AG04449 (cell line): ENCODE measurements around the gene RNF207.

Source experiments
- CTCF ChIA-PET: fragments of 350-600 bp; formaldehyde crosslinking; extraction: SDS; loops from one replicate; lab custom pipeline; 2021; ENCODE audit warnings: antibody characterized with exemption; lab: Yijun Ruan, JAX
- POLR2A ChIA-PET: fragments of 400-600, 350-600 bp; formaldehyde crosslinking; extraction: SDS; loops from one replicate; lab custom pipeline; 2020; ENCODE audit warnings: antibody characterized with exemption, inconsistent platforms; lab: Yijun Ruan, JAX
- DNase-seq: peaks from one replicate; pipeline ENCODE4 v3.0.0-alpha.2; 2010; ENCODE audit warnings: low read depth, low spot score
- H3K4me3 ChIP-seq: 2 replicates; pipeline ENCODE4 v1.5.1; 2011; ENCODE audit warnings: low read depth, mild to moderate bottlenecking, control low read depth, low read length
- TF ChIP-seq, protein P1 (sequence below): IDR thresholded peaks from one replicate; pipeline ENCODE4 v1.5.1; 2011; ENCODE audit warnings: mild to moderate bottlenecking, moderate library complexity, low read length, control low read depth, inconsistent platforms; ENCODE audit not compliant: insufficient read depth; ENCODE audit errors: missing control alignments

RNF207 gene

DNA sequence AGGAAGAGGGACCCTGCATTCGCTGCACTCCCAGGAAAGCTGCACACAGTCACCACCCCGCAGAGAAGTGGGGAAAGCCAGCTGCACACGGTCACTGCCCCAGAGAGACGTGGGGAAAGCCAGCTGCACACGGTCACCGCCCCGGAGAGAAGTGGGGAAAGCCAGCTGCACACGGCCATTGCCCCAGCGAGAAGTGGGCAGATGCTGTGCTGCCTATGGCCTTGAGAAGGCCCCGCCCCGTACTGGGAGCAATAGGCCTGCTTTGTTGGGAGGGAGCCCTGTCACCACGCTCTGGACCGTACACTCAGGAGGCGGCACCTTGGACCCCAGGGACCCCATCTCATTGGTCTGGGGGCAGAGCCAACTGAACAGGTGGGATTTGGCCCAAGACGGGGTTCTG is 59.2 kb downstream of the RNF207 start:
- TF ChIP-seq, protein P1, sequence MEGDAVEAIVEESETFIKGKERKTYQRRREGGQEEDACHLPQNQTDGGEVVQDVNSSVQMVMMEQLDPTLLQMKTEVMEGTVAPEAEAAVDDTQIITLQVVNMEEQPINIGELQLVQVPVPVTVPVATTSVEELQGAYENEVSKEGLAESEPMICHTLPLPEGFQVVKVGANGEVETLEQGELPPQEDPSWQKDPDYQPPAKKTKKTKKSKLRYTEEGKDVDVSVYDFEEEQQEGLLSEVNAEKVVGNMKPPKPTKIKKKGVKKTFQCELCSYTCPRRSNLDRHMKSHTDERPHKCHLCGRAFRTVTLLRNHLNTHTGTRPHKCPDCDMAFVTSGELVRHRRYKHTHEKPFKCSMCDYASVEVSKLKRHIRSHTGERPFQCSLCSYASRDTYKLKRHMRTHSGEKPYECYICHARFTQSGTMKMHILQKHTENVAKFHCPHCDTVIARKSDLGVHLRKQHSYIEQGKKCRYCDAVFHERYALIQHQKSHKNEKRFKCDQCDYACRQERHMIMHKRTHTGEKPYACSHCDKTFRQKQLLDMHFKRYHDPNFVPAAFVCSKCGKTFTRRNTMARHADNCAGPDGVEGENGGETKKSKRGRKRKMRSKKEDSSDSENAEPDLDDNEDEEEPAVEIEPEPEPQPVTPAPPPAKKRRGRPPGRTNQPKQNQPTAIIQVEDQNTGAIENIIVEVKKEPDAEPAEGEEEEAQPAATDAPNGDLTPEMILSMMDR = no peak
- H3K4me3 ChIP-seq = no peak overlapping the region
- DNase-seq = no peak
- POLR2A ChIA-PET = no interaction called here
- CTCF ChIA-PET = interaction anchor here (1.4 to 4.1 kb wide), 3 partner anchors 12 to 80 kb away, joined by 3 to 31 read pairs (median 3); no protein-coding TSS in a partner anchor

DNA sequence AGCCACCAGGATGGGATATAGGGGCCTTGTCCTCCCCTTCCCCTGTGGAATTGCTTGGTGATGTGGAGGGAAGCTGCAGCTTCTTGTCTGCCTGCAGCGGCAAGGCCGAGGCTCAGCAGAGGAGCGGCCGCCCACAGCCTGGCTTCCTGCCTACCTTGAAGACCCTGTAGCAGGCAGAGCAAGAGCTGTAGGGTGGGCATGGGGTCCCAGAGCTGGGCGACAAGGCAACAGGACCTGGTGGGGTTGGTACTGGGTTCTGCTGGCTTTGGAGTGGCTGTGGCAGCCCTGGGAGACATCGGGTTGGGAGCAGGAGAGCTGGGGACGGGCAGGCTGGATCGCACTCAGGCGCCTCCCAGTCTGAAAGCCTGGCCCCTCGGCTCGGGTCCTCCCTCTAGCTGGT is 60.7 kb downstream of the RNF207 start:
- DNase-seq = no peak
- POLR2A ChIA-PET = no interaction called here
- TF ChIP-seq, protein P1 = no peak
- CTCF ChIA-PET = interaction anchor here (0.7 to 4.1 kb wide), 5 partner anchors 20 to 79 kb away, joined by 3 to 31 read pairs (median 3); partner anchors contain the start of gene RNF207
- H3K4me3 ChIP-seq = no peak overlapping the region

DNA sequence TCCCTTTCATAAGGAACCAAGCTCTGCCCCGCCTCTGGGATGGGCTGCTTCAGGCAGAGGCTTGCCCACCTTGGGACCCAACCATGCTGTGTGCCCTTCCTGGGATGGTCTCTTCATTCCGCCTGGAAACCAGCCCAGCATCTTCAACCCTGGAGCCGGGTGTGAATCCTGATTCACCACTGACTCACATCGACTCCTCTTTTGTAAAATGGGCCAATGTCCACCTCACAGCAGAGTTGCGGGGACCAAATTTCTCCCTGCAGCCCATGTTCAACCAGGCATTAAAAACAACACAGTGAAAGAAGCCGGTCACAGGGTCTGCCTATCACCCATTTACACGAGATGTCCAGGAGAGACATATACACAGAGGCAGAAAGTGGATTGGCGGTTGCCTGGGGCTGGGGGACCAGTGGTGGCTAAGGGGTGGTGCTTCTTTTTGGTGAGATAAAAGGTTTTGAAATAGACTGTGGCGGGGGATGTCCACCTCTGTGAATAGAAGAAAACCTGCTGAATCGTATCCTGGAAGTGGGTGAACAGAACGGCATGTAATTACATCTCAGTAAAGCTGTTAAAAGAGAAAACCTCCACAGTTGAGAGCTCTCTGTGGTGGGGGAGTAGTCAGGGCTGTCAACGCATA is 61.9 kb downstream of the RNF207 start:
- TF ChIP-seq, protein P1 = no peak
- H3K4me3 ChIP-seq = no peak overlapping the region
- POLR2A ChIA-PET = no interaction called here
- CTCF ChIA-PET = interaction anchor here (0.6 to 4.1 kb wide), 7 partner anchors 8 to 76 kb away, joined by 3 to 31 read pairs (median 4); no protein-coding TSS in a partner anchor
- DNase-seq = no peak

DNA sequence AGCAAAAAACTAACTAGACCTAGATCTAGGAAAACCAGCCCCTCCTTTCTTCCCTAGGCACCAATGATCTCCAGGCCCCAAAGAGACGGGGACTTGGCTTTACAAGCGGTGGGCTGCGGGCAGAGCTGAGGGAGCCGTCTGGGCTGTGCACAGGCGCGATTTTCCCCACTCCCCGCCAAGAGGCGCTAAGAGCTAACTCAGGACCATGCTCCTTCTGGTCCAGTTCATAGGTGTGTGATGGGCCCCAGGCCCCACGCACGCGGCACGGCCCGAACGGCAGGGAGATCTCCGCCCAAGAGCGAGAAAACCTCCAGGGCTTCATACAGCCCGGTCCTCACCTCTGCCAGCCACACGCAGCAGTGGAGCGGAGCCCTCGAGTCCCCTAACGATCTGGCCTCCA is 62.5 kb downstream of the RNF207 start:
- POLR2A ChIA-PET = no interaction called here
- DNase-seq = no peak
- no peak overlapping the region for H3K4me3 ChIP-seq
- CTCF ChIA-PET = interaction anchor here (0.5 to 4.1 kb wide), 8 partner anchors 8 to 75 kb away, joined by 3 to 31 read pairs (median 4); no protein-coding TSS in a partner anchor
- TF ChIP-seq, protein P1 = peak; percentile 3

DNA sequence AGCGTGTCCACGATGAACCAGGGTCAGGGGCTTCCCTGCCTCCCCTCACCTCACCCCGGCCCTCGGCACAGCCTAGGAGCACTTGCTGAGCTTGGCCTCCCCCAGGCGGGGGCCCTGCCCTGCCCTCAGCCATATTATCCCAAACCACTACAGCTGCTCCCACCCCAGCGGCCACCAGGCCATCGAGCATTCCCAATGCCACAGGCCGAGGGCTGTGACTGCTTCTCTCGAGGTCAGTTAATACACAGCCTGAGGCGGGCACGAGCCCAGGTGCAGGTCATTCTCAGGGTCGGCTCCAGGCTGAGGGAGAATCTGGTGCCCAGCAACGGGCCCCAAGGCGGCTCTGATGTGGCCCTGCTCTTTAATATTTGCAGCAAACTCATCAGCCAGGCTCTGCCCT is 63.4 kb downstream of the RNF207 start:
- ChIA-PET POLR2A (no interaction called here), CTCF (interaction anchor here (1.2 kb wide), 1 partner anchor 10 kb away, joined by 4 read pairs; no protein-coding TSS in a partner anchor)
- TF ChIP-seq, protein P1 = no peak
- no peak overlapping the region for H3K4me3 ChIP-seq
- no peak for DNase-seq

DNA sequence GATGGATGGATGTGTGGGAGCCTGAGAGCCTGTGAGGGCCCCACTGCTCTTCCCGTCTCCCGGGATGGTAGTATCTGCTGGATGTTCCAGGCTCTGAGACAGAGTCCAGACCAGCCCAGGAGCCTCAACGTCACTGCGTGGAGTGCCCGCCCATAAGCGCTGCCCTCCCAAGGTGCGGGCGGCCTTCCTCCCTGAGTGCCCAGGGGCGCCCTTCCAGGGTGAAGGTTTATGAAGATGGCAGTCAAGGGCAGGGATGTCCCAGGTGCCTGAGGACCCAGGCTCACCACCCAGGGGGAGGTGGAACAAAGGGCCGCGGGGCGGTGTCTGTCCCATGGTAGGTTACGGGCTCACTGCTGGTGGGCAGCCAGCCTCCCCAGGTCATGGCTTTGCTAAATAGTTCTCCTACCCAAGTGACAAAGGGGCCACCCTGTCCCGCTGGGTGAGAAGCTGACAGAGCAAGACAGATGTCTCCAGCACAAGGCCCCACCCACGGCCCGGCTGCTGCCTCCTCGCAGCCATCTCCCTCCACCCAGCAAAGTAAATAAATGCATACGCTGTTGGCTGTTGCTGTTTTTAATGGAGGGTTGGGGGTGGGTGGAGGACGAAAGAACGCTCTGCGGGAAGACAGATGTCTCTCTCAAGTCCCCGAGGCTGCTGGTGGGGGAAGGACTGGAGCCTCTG is 63.9 kb downstream of the RNF207 start:
- no peak overlapping the region for H3K4me3 ChIP-seq
- CTCF ChIA-PET = interaction anchor here (1.8 kb wide), 1 partner anchor 23 kb away, joined by 11 read pairs; no protein-coding TSS in a partner anchor
- DNase-seq = no peak
- TF ChIP-seq, protein P1 = no peak
- POLR2A ChIA-PET = no interaction called here
